Endothelial cell of umbilical vein (primary cell): Measurements from ENCODE around the gene MTSS2. TPM values are rescaled to one million over a fixed set of nuclear protein-coding genes. Genes with fewer than 3 reads are reported as not detected.

Experiments used
- BruUV-seq: library from RNA; stranded (reverse); fragments of 400-500 nt; replicated peaks from 2 replicates; lab custom pipeline; 2021; lab: Mats Ljungman, UMichigan
- CTCF ChIA-PET: fragments of 300-600, 350-600 bp; sonication (Branson Sonifier 250); formaldehyde crosslinking; loops from one replicate; lab custom pipeline; 2021; ENCODE audit warnings: antibody characterized with exemption, inconsistent platforms; lab: Charles Lee
- POLR2A ChIA-PET: fragments of 300-600, 350-600 bp; sonication (Branson Sonifier 250); formaldehyde crosslinking; loops from one replicate; lab custom pipeline; 2021; ENCODE audit warnings: antibody characterized with exemption, inconsistent platforms; lab: Charles Lee
- DNase-seq: peaks from one replicate; pipeline ENCODE4 v3.0.0-alpha.2; 2011; ENCODE audit warnings: low read depth, low spot score
- FAIRE-seq: peaks from 2 replicates; lab custom pipeline; 2011; peaks lifted over from hg19 to GRCh38; lab: Jason Lieb, UNC
- H2AFZ ChIP-seq: 2 replicates; pipeline ENCODE4 v1.6.0; 2012; ENCODE audit warnings: low read depth, low read length, control low read depth, inconsistent platforms
- H3K27ac ChIP-seq: 2 replicates; pipeline ENCODE4 v1.5.1; 2011; ENCODE audit warnings: low read depth, mild to moderate bottlenecking, control low read depth, low read length, moderate library complexity; ENCODE audit not compliant: insufficient read depth
- H3K27me3 ChIP-seq, 2 experiments: 2 replicates each; pipeline versions ENCODE4 v1.6.0 to v1.6.1; 2011; ENCODE audit warnings: low read length in 2 of 2, mixed read lengths in 1 of 2; ENCODE audit not compliant: control insufficient read depth in 2 of 2, insufficient read depth in 2 of 2
- H3K36me3 ChIP-seq, 2 experiments: 2 replicates in 1 of 2; 3 replicates in 1 of 2; pipeline ENCODE4 v1.5.1; 2011; ENCODE audit warnings: low read length in 2 of 2, mild to moderate bottlenecking in 1 of 2, moderate library complexity in 1 of 2; ENCODE audit not compliant: control insufficient read depth in 2 of 2, insufficient read depth in 2 of 2; ENCODE audit errors: extremely low read depth in 1 of 2
- H3K4me1 ChIP-seq: 3 replicates; pipeline ENCODE4 v1.5.1; 2011; ENCODE audit warnings: mild to moderate bottlenecking, low read length; ENCODE audit not compliant: control insufficient read depth, insufficient read depth; ENCODE audit errors: extremely low read depth
- H3K4me2 ChIP-seq: 2 replicates; pipeline ENCODE4 v1.6.1; 2011; ENCODE audit warnings: low read length, control low read depth, mixed read lengths; ENCODE audit not compliant: insufficient read depth
- H3K4me3 ChIP-seq, 3 experiments: fragments of 200-600 bp in 1 of 3; sonication (generic), shearing (Covaris generic) in 1 of 3; replicated peaks in 1 of 3; 2 replicates each; pipeline ENCODE4 v1.5.1; 2011 to 2016; ENCODE audit warnings: control low read depth in 3 of 3, low read length in 3 of 3, mild to moderate bottlenecking in 2 of 3, inconsistent platforms in 1 of 3, low read depth in 1 of 3, moderate library complexity in 1 of 3; ENCODE audit not compliant: insufficient read depth in 1 of 3
- H3K79me2 ChIP-seq: 2 replicates; pipeline ENCODE4 v1.6.0; 2012; ENCODE audit warnings: low read length, inconsistent platforms; ENCODE audit not compliant: control insufficient read depth, insufficient read depth
- H3K9ac ChIP-seq: replicated peaks from 2 replicates; pipeline ENCODE3; 2011; ENCODE audit warnings: low read length, control low read depth; ENCODE audit not compliant: insufficient read depth; ENCODE audit errors: extremely low read depth
- H3K9me1 ChIP-seq: replicated peaks from 3 replicates; pipeline ENCODE4 v1.6.0; 2011; ENCODE audit warnings: mild to moderate bottlenecking, low read length; ENCODE audit not compliant: control insufficient read depth, insufficient read depth; ENCODE audit errors: extremely low read depth
- H3K9me3 ChIP-seq: replicated peaks from 2 replicates; pipeline ENCODE4 v1.5.1; 2012; ENCODE audit warnings: low read length, inconsistent platforms; ENCODE audit not compliant: control insufficient read depth, insufficient read depth
- H4K20me1 ChIP-seq: replicated peaks from 2 replicates; pipeline ENCODE3; 2011; ENCODE audit warnings: mild to moderate bottlenecking, low read length; ENCODE audit not compliant: control insufficient read depth, insufficient read depth; ENCODE audit errors: extremely low read depth
- CTCF ChIP-seq, 2 donors: IDR thresholded peaks; 1 replicate in 1 of 2; 2 replicates in 1 of 2; pipeline ENCODE4 v1.5.1; 2011; ENCODE audit warnings: low read length in 2 of 2, mild to moderate bottlenecking in 2 of 2, moderate library complexity in 2 of 2, control low read depth in 1 of 2, inconsistent platforms in 1 of 2, low read depth in 1 of 2; ENCODE audit not compliant: insufficient read depth in 1 of 2; ENCODE audit errors: extremely low read depth in 1 of 2
- EZH2 ChIP-seq: IDR thresholded peaks from 2 replicates; pipeline ENCODE4 v1.6.1; 2012; ENCODE audit warnings: borderline replicate concordance, low read depth, mild to moderate bottlenecking, moderate library complexity, low read length, inconsistent platforms; ENCODE audit not compliant: severe bottlenecking
- JUN ChIP-seq: IDR thresholded peaks from 2 replicates; pipeline ENCODE4 v1.6.1; 2011; ENCODE audit warnings: borderline replicate concordance, low read depth; ENCODE audit not compliant: insufficient read length, insufficient read depth
- MYC ChIP-seq: IDR thresholded peaks from one replicate; pipeline ENCODE4 v1.6.1; 2011; ENCODE audit warnings: mild to moderate bottlenecking, low read depth, low read length
- POLR2A ChIP-seq: IDR thresholded peaks from 2 replicates; pipeline ENCODE4 v1.6.1; 2012; ENCODE audit warnings: low read depth, mild to moderate bottlenecking, control low read depth, low read length
- dilution Hi-C: fragments of 300-500 bp; cut with MboI; formaldehyde crosslinking; loops from one replicate; pipeline ENCODE4 v1.15.0; 2019; ENCODE audit warnings: low sequenced_read_pairs; ENCODE audit not compliant: extremely low pct_ligation_motif_present
- intact Hi-C: fragments of 100-400 bp; cut with micrococcal nuclease; formaldehyde crosslinking; loops from one replicate; pipeline ENCODE4 v1.10.0; 2022
- polyA plus RNA-seq, 4 experiments: library from polyadenylated mRNA; depleted of rRNA in 3 of 4; stranded (reverse) in 3 of 4; unstranded in 1 of 4; fragments of >200 nt; gene quantifications; 2 replicates each; pipeline versions ENCODE4 v1.2.1 to v1.2.3, GENCODE V29; 2011 to 2012; ENCODE audit warnings: missing spikeins in 1 of 4
- total RNA-seq: library from RNA; stranded (reverse); gene quantifications from 2 replicates; pipeline ENCODE4 v1.2.3, GENCODE V29; 2021

The MTSS2 gene
- total and polyA plus RNA-seq, 2 donors (not counting 3 experiments of a cell fraction or from before 2014, with no cell fraction given), result 38.4 to 42.3 TPM

- CTCF ChIA-PET, result interaction anchor here (1.0 to 1.2 kb wide), 5 partner anchors 24 to 184 kb away, joined by 3 to 7 read pairs (median 3); no protein-coding TSS in a partner anchor
Measured at GRCh38 chr16:70703041-70703834, 17.4 kb upstream of the MTSS2 start.

More at GRCh38 chr16:70703041-70703834, 17.4 kb upstream of the MTSS2 start:
- Histone ChIP-seq H3K9me3 (no peaks in the 10 kb centered on the region), H3K4me3 (no peak overlapping the region), H3K27ac (no peak overlapping the region), H3K79me2 (no peaks in the 10 kb centered on the region), H3K9ac (no peak overlapping the region), H2AFZ (no peak overlapping the region), H3K4me1 (peaks cover 19% of the 10 kb centered on the region), H4K20me1 (no peaks in the 10 kb centered on the region), H3K9me1 (no peaks in the 10 kb centered on the region), H3K36me3 (no peaks in the 10 kb centered on the region), H3K27me3 (no peaks in the 10 kb centered on the region), H3K4me2 (no peak overlapping the region)
- POLR2A ChIA-PET, result no interaction called here
- intact Hi-C loops (no loop called here), dilution Hi-C loops (no loop called here)
- FAIRE-seq (no peak), DNase-seq (no peak)
- TF ChIP-seq JUN (no peak), MYC (no peak), EZH2 (no peak), CTCF (IDR thresholded peaks at IDR 0.05; ENCODE audit: extremely low read depth in 1 of 2, insufficient read depth in 1 of 2, low read depth in 1 of 2, low read length in 2 of 2) (no peak), POLR2A (no peak)
- no TSS peak for BruUV-seq
